PC-3 (cell line): ENCODE data around the gene ASPSCR1. TPM values are rescaled to one million over a fixed set of nuclear protein-coding genes. Genes with fewer than 3 reads are reported as not detected.

Experiments
- ATAC-seq: fragments of 200-7000 bp; cut with Tn5 transposase; 2 replicates; pipeline ENCODE4 v1.9.1; 2020; ENCODE audit warnings: mild to moderate bottlenecking, moderate library complexity
- BruUV-seq: library from RNA; stranded (reverse); fragments of 400-500 nt; replicated peaks from 2 replicates; lab custom pipeline; 2021; lab: Mats Ljungman, UMichigan
- CTCF ChIA-PET: fragments of 300-600 bp; sonication (Branson Sonifier 250); formaldehyde crosslinking; loops from one replicate; lab custom pipeline; 2022; ENCODE audit warnings: antibody characterized with exemption; lab: Charles Lee
- POLR2A ChIA-PET: fragments of 300-600 bp; sonication (Branson Sonifier 250); formaldehyde crosslinking; loops from one replicate; lab custom pipeline; 2022; ENCODE audit warnings: antibody characterized with exemption; ENCODE audit not compliant: unreplicated experiment; lab: Charles Lee
- DNase-seq: peaks from one replicate; pipeline ENCODE4 v3.0.0-alpha.2; 2015
- H2AFZ ChIP-seq: fragments of 300-600 bp; sonication (generic); 2 replicates; pipeline ENCODE4 v1.6.0; 2016; ENCODE audit warnings: antibody characterized with exemption, low read length
- H3F3A ChIP-seq: fragments of 300-600 bp; sonication (generic); one replicate; pipeline ENCODE4 v1.6.0; 2017; ENCODE audit warnings: antibody characterized with exemption, low read length, control low read depth, mild to moderate bottlenecking; ENCODE audit not compliant: unreplicated experiment
- H3K27ac ChIP-seq: fragments of 300-600 bp; sonication (generic); 2 replicates; pipeline ENCODE4 v1.5.1; 2016; ENCODE audit warnings: mild to moderate bottlenecking, low read length
- H3K27me3 ChIP-seq: fragments of 300-600 bp; sonication (generic); 2 replicates; pipeline ENCODE4 v1.6.1; 2016; ENCODE audit warnings: low read length, mixed read lengths
- H3K36me3 ChIP-seq: fragments of 300-600 bp; sonication (generic); 2 replicates; pipeline ENCODE4 v1.6.1; 2016; ENCODE audit warnings: low read depth, mixed run types, low read length, mixed read lengths
- H3K4me1 ChIP-seq: fragments of 300-600 bp; sonication (generic); 2 replicates; pipeline ENCODE4 v1.5.1; 2016; ENCODE audit warnings: low read length; ENCODE audit not compliant: insufficient read depth
- H3K4me2 ChIP-seq: fragments of 300-600 bp; sonication (generic); 2 replicates; pipeline ENCODE4 v1.6.0; 2016; ENCODE audit warnings: low read length
- H3K4me3 ChIP-seq: fragments of 300-600 bp; sonication (generic); 2 replicates; pipeline ENCODE4 v1.5.1; 2016; ENCODE audit warnings: mild to moderate bottlenecking, low read length, mixed read lengths
- H3K79me2 ChIP-seq: fragments of 300-600 bp; sonication (generic); 2 replicates; pipeline ENCODE4 v1.6.1; 2017; ENCODE audit warnings: low read length, mixed read lengths
- H3K9ac ChIP-seq: fragments of 300-600 bp; sonication (generic); 2 replicates; pipeline ENCODE4 v1.6.0; 2016; ENCODE audit warnings: mild to moderate bottlenecking, low read length
- H3K9me2 ChIP-seq: fragments of 300-600 bp; sonication (generic); replicated peaks from 2 replicates; pipeline ENCODE4 v1.6.1; 2016; ENCODE audit warnings: mixed run types, low read length, mixed read lengths
- H3K9me3 ChIP-seq: fragments of 300-600 bp; sonication (generic); 2 replicates; pipeline ENCODE4 v1.6.1; 2016; ENCODE audit warnings: low read length, mixed read lengths
- H4K20me1 ChIP-seq: fragments of 300-600 bp; sonication (generic); 2 replicates; pipeline ENCODE4 v1.6.1; 2016; ENCODE audit warnings: low read length, mixed read lengths
- CTCF ChIP-seq: fragments of 300-600 bp; sonication (generic); conservative IDR thresholded peaks from 2 replicates; pipeline ENCODE4 v1.5.1; 2017; ENCODE audit warnings: antibody characterized with exemption, low read depth, mild to moderate bottlenecking, low read length
- EZH2 ChIP-seq: fragments of 300-600 bp; sonication (generic); IDR thresholded peaks from one replicate; pipeline ENCODE4 v1.6.1; 2017; ENCODE audit warnings: antibody characterized with exemption, mild to moderate bottlenecking, low read length; ENCODE audit not compliant: unreplicated experiment
- EZH2phosphoT487 ChIP-seq: fragments of 300-600 bp; sonication (generic); IDR thresholded peaks from 2 replicates; pipeline ENCODE4 v1.6.1; 2018; ENCODE audit warnings: mild to moderate bottlenecking, antibody characterized with exemption, low read length, borderline replicate concordance
- intact Hi-C: fragments of 100-400 bp; cut with micrococcal nuclease; formaldehyde crosslinking; loops from 2 replicates; pipeline ENCODE4 v1.9.0; 2023
- total RNA-seq: library from RNA; depleted of rRNA; stranded (reverse); fragments of >200 nt; gene quantifications from 2 replicates; pipeline ENCODE4 v1.2.3, GENCODE V29; 2014

ASPSCR1 gene
- total RNA-seq, 1 experiment from 2014 or later: 31.5 TPM

GRCh38 chr17:82012261-82012639 is 34.8 kb downstream of the ASPSCR1 start:
- Histone ChIP-seq H2AFZ (no peak overlapping the region), H3K79me2 (no peaks in the 10 kb centered on the region), H3K4me1 (no peaks in the 10 kb centered on the region), H3K27me3 (no peaks in the 10 kb centered on the region), H3K9me3 (no peaks in the 10 kb centered on the region), H3K4me2 (no peak overlapping the region), H3K9me2 (no peaks in the 10 kb centered on the region), H3K27ac (no peak overlapping the region), H3K4me3 (no peak overlapping the region), H3K36me3 (no peaks in the 10 kb centered on the region), H3K9ac (no peak overlapping the region), H3F3A (no peaks in the 10 kb centered on the region), H4K20me1 (no peaks in the 10 kb centered on the region)
- DNase-seq (no peak), ATAC-seq (no peak)
- ChIA-PET CTCF (no interaction called here), POLR2A (no interaction called here)
- no TSS peak for BruUV-seq
- no peak for TF ChIP-seq CTCF
- no peak for TF ChIP-seq EZH2
- no peak for TF ChIP-seq EZH2phosphoT487
- intact Hi-C loops: no loop called here

- Histone ChIP-seq H3K4me1 (no peaks in the 10 kb centered on the region), H2AFZ (no peak overlapping the region), H3K9ac (no peak overlapping the region), H3K27ac (no peak overlapping the region), H3F3A (no peaks in the 10 kb centered on the region), H4K20me1 (no peaks in the 10 kb centered on the region), H3K27me3 (no peaks in the 10 kb centered on the region), H3K4me2 (no peak overlapping the region), H3K4me3 (no peak overlapping the region), H3K36me3 (no peaks in the 10 kb centered on the region), H3K79me2 (no peaks in the 10 kb centered on the region), H3K9me2 (no peaks in the 10 kb centered on the region), H3K9me3 (no peaks in the 10 kb centered on the region)
- BruUV-seq: no TSS peak
- intact Hi-C loops: no loop called here
- DNase-seq: no peak
- POLR2A ChIA-PET: no interaction called here
- no peak for ATAC-seq
- CTCF ChIA-PET: no interaction called here
- TF ChIP-seq CTCF (no peak), EZH2 (no peak), EZH2phosphoT487 (no peak)
Observed at GRCh38 chr17:82012640-82013295, 35.3 kb downstream of the ASPSCR1 start.

- DNase-seq: no peak
- no peak overlapping the region for H3K9ac ChIP-seq
Observed at GRCh38 chr17:82013341-82013740, 35.9 kb downstream of the ASPSCR1 start.

More at GRCh38 chr17:82013341-82013740, 35.9 kb downstream of the ASPSCR1 start:
- H3K79me2 ChIP-seq: no peaks in the 10 kb centered on the region
- H4K20me1 ChIP-seq: no peaks in the 10 kb centered on the region
- BruUV-seq: no TSS peak
- no peaks in the 10 kb centered on the region for H3K4me1 ChIP-seq
- CTCF ChIA-PET: no interaction called here
- ATAC-seq: no peak
- no peak overlapping the region for H3K4me3 ChIP-seq
- H3K36me3 ChIP-seq: no peaks in the 10 kb centered on the region
- TF ChIP-seq EZH2 (no peak), CTCF (no peak), EZH2phosphoT487 (no peak)
- H3F3A ChIP-seq: no peaks in the 10 kb centered on the region
- no peaks in the 10 kb centered on the region for H3K9me3 ChIP-seq
- H3K9me2 ChIP-seq: no peaks in the 10 kb centered on the region
- no peaks in the 10 kb centered on the region for H3K27me3 ChIP-seq
- POLR2A ChIA-PET: no interaction called here
- intact Hi-C loops: no loop called here
- no peak overlapping the region for H3K4me2 ChIP-seq
- H3K27ac ChIP-seq: no peak overlapping the region
- H2AFZ ChIP-seq: no peak overlapping the region
